HG02571 (cell line): Measurements from ENCODE around the gene SPATA13.
"Not testable (repeated sequence)": the region's sequence is repeated elsewhere in the genome, so short reads cannot be mapped to it uniquely, and the experiment has no call there.

Experiments used
- ATAC-seq: cut with Tn5 transposase; IDR thresholded peaks from one replicate; pipeline ENCODE4 v1.9.1; 2021; ENCODE audit warnings: mild to moderate bottlenecking, moderate library complexity; ENCODE audit not compliant: unreplicated experiment

The SPATA13 gene

DNA sequence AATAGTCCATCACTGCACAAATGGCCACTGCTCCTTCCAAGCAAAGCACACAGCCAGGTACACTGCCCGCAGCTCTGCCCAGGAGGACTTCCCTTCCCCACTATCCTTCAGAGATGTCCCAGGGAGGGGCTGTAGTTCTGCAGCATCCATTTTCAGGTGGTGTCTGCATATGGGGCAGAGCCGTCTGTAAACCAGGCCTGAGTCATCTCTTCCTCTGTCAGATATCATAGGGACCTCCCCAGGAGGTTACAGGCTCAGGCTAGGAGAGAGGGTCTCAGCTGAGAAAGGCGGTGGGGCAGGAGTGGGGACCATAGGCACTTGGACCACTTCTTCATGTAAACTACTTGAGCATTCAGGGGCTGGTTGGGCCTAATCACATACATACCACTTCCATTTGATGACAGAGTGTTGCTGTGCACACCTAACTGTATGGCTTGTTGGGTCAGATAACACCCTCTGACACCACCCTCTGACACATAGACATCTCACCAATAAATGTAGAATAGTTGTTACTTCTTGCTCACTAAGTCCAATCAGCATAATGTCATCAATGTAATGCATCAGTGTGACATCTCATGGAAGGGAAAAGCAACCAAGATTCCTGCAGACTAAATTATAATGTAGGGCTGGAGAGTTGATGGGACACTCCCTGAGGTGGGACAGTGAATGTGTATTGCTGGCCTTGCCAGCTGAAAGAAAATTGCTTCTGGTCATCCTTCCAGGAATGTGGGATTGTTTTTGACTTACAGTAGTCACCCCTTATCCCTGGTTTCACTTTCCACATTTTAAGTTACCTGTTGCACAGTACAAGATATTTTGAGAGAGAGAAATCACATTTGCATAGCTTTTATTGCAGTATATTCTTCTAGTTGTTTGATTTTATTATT, 189.5 kb downstream of the SPATA13 start:
- not testable (repeated sequence) for ATAC-seq

- ATAC-seq = no peak
Observed at GRCh38 chr13:24351423-24351822, 190.9 kb downstream of the SPATA13 start.

DNA sequence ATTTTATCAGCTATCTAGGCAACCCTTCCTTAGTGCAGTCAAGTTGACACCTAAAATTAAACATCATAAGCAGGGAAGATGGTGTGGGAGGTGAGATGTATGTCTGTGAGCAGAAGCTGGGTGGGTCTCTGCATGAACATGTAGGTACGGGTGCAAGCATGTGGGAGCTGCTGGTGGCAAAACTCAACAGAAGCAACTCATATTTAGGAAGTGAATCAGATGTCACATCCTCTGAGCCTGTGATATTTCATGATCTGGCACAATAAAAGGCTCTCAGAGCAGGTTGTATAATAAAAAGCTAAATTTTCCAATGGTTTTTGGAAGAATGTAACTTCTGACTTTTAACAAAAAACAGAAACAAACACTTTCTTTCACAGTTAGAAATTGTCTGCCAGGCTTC, 193.2 kb downstream of the SPATA13 start:
- ATAC-seq = no peak

DNA sequence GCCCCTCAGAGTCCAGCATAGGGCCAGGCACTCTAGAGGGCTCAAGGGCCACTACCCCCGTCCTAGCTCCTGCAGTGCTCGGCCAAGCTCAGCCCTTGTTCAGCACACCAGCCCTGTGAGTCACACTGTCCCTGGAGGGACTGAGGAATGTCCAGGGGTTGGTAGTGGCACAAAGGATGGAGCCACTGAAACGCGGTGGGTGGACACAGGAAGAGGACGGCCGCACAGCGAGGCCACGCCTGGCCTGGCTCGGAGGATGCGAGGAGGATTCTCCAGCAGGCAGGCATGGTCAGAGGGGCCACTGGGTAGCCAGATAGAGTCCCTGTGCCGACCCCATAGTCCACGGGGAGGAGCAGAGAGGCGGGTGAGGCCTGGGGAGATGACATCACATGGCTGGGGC, 194.6 kb downstream of the SPATA13 start:
- no peak for ATAC-seq

DNA sequence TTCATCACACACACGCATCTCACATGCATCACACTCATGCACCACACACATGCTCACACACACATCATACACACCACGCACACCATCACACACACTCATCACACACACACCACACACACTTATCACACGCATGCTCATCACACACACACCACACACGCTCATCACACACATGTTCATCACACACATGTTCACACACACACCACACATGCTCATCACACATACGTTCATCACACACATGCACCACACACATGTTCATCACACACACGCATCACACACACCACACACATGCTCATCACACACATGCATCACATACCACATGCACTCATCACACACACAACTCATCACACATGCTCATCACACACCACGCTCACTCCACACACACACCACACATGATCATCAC, 195.8 kb downstream of the SPATA13 start:
- ATAC-seq = no peak
